Endothelial cell (in vitro differentiated cells): ENCODE measurements around the gene ADM5. TPM values are rescaled to one million over a fixed set of nuclear protein-coding genes. Genes with fewer than 3 reads are reported as not detected.

ENCODE experiments used
- DNase-seq: peaks from one replicate; pipeline ENCODE4 v3.0.0; 2021; ENCODE audit warnings: low spot score
- H3K27ac Mint-ChIP-seq: one replicate; pipeline ENCODE4 v1.8.0; 2021; ENCODE audit warnings: mixed read lengths, inconsistent platforms; ENCODE audit not compliant: unreplicated experiment
- H3K27me3 Mint-ChIP-seq: one replicate; pipeline ENCODE4 v1.8.0; 2021; ENCODE audit warnings: mild to moderate bottlenecking, moderate library complexity, mixed read lengths, inconsistent platforms; ENCODE audit not compliant: unreplicated experiment
- H3K36me3 Mint-ChIP-seq: one replicate; pipeline ENCODE4 v1.8.0; 2021; ENCODE audit warnings: mild to moderate bottlenecking, low read depth, mixed read lengths, inconsistent platforms; ENCODE audit not compliant: unreplicated experiment
- H3K4me1 Mint-ChIP-seq: one replicate; pipeline ENCODE4 v1.8.0; 2021; ENCODE audit warnings: mild to moderate bottlenecking, mixed read lengths, inconsistent platforms; ENCODE audit not compliant: unreplicated experiment
- H3K4me3 Mint-ChIP-seq: one replicate; pipeline ENCODE4 v1.8.0; 2021; ENCODE audit warnings: mild to moderate bottlenecking, mixed read lengths, inconsistent platforms; ENCODE audit not compliant: unreplicated experiment
- H3K9me3 Mint-ChIP-seq: one replicate; pipeline ENCODE4 v1.8.0; 2021; ENCODE audit warnings: mixed read lengths, inconsistent platforms; ENCODE audit not compliant: unreplicated experiment
- CTCF ChIP-seq: fragments of 200-600 bp; sonication (generic); IDR thresholded peaks from one replicate; pipeline ENCODE4 v1.5.0; 2021; ENCODE audit warnings: antibody characterized with exemption; ENCODE audit not compliant: unreplicated experiment
- microRNA-seq: library from miRNA; unstranded; fragments of <30 nt; microRNA quantifications from one replicate; pipeline ENCODE4, GENCODE V29; 2020; ENCODE audit not compliant: unreplicated experiment
- total RNA-seq: library from RNA; stranded (reverse); fragmentation: NEBNext Ultra II Directional; extraction: Animal tissue kit (Norgen Biotek cat#: 25700); gene quantifications from one replicate; pipeline ENCODE4 v1.2.1, GENCODE V29; 2021; ENCODE audit not compliant: unreplicated experiment

The ADM5 gene
- total RNA-seq, 1 donor from 2014 or later = 5.3 TPM

GRCh38 chr19:49727217-49728030, 38.0 kb downstream of the ADM5 start:
- Mint-ChIP-seq H3K36me3 (peaks cover 8% of the 10 kb centered on the region), H3K4me3 (no peak overlapping the region), H3K27me3 (peaks cover 4% of the 10 kb centered on the region), H3K9me3 (no peaks in the 10 kb centered on the region), H3K27ac (no peak overlapping the region), H3K4me1 (no peaks in the 10 kb centered on the region)
- TF ChIP-seq CTCF = no peak
- no peak for DNase-seq

- no peaks in the 10 kb centered on the region for H3K4me1 Mint-ChIP-seq
- DNase-seq = no peak
- H3K27ac Mint-ChIP-seq = no peak overlapping the region
- no peak overlapping the region for H3K4me3 Mint-ChIP-seq
- H3K36me3 Mint-ChIP-seq = peaks cover 8% of the 10 kb centered on the region
- H3K9me3 Mint-ChIP-seq = no peaks in the 10 kb centered on the region
- no peaks in the 10 kb centered on the region for H3K27me3 Mint-ChIP-seq
- TF ChIP-seq CTCF = no peak
Measured at GRCh38 chr19:49730166-49730565, 40.8 kb downstream of the ADM5 start.

- Mint-ChIP-seq H3K9me3 (no peaks in the 10 kb centered on the region), H3K4me1 (no peaks in the 10 kb centered on the region), H3K36me3 (peaks cover 5% of the 10 kb centered on the region), H3K27ac (no peak overlapping the region), H3K27me3 (peaks cover 5% of the 10 kb centered on the region), H3K4me3 (no peak overlapping the region)
- no peak for TF ChIP-seq CTCF
- no peak for DNase-seq
Measured at GRCh38 chr19:49738268-49738667, 48.9 kb downstream of the ADM5 start.

GRCh38 chr19:49739098-49739497, 49.7 kb downstream of the ADM5 start:
- Mint-ChIP-seq H3K9me3 (no peaks in the 10 kb centered on the region), H3K27me3 (peaks cover 5% of the 10 kb centered on the region), H3K27ac (no peak overlapping the region), H3K4me1 (no peaks in the 10 kb centered on the region), H3K4me3 (no peak overlapping the region), H3K36me3 (peaks cover 5% of the 10 kb centered on the region)
- DNase-seq = no peak
- no peak for TF ChIP-seq CTCF

GRCh38 chr19:49739933-49740332, 50.5 kb downstream of the ADM5 start:
- peaks cover 5% of the 10 kb centered on the region for H3K36me3 Mint-ChIP-seq
- H3K9me3 Mint-ChIP-seq = no peaks in the 10 kb centered on the region
- H3K4me1 Mint-ChIP-seq = no peaks in the 10 kb centered on the region
- H3K27ac Mint-ChIP-seq = no peak overlapping the region
- H3K27me3 Mint-ChIP-seq = peaks cover 5% of the 10 kb centered on the region
- TF ChIP-seq CTCF = no peak
- H3K4me3 Mint-ChIP-seq = no peak overlapping the region
- no peak for DNase-seq

Small RNAs within 50 kb of the gene (microRNA-seq; reads per million reads assigned to microRNA genes)
- gene MIR5088 = 1.3 reads per million, percentile 18 among the genes with 10 or more reads in this experiment

Other genes starting within 250 kb of the ADM5 start
- 0.92 TPM for gene SLC17A7, start 248.1 kb upstream of the ADM5 start, total RNA-seq
- gene PIH1D1, start 237.8 kb upstream of the ADM5 start, total RNA-seq = 78.8 TPM
- gene ALDH16A1, start 236.4 kb upstream of the ADM5 start, total RNA-seq = 49.6 TPM
- 1.4 TPM for gene FLT3LG, start 215.4 kb upstream of the ADM5 start, total RNA-seq
- gene RPL13A, start 202.0 kb upstream of the ADM5 start, total RNA-seq = 2,762 TPM
- 2,099 TPM for gene RPS11, start 193.2 kb upstream of the ADM5 start, total RNA-seq
- gene FCGRT, start 176.9 kb upstream of the ADM5 start, total RNA-seq = 127 TPM
- 19.4 TPM for gene RCN3, start 161.6 kb upstream of the ADM5 start, total RNA-seq
- gene NOSIP, start 109.0 kb upstream of the ADM5 start, total RNA-seq = 76.3 TPM
- 2.4 TPM for gene PRRG2, start 108.3 kb upstream of the ADM5 start, total RNA-seq
- 38.8 TPM for gene PRR12, start 98.4 kb upstream of the ADM5 start, total RNA-seq
- 23.9 TPM for gene RRAS, start 49.5 kb upstream of the ADM5 start, total RNA-seq
- 90.3 TPM for gene SCAF1, start 47.4 kb upstream of the ADM5 start, total RNA-seq
- 76.1 TPM for gene IRF3, start 23.7 kb upstream of the ADM5 start, total RNA-seq
- gene BCL2L12, start 23.7 kb upstream of the ADM5 start, total RNA-seq = 50.1 TPM
- gene PRMT1, start 12.3 kb upstream of the ADM5 start, total RNA-seq = 175 TPM
- gene CPT1C, start 1.5 kb downstream of the ADM5 start, total RNA-seq = 94.1 TPM
- gene TSKS, start 73.7 kb downstream of the ADM5 start, total RNA-seq = not detected
- 191 TPM for gene AP2A1, start 77.4 kb downstream of the ADM5 start, total RNA-seq
- 15.6 TPM for gene FUZ, start 123.7 kb downstream of the ADM5 start, total RNA-seq
- 117 TPM for gene MED25, start 128.7 kb downstream of the ADM5 start, total RNA-seq
- gene PTOV1, start 161.6 kb downstream of the ADM5 start, total RNA-seq = 231 TPM
- 96.0 TPM for gene PNKP, start 178.0 kb downstream of the ADM5 start, total RNA-seq
- 48.2 TPM for gene AKT1S1, start 187.8 kb downstream of the ADM5 start, total RNA-seq
- gene TBC1D17, start 188.1 kb downstream of the ADM5 start, total RNA-seq = 36.8 TPM
- gene IL4I1, start 207.3 kb downstream of the ADM5 start, total RNA-seq = 0.90 TPM
- 15.8 TPM for gene ATF5, start 239.6 kb downstream of the ADM5 start, total RNA-seq
- gene NUP62, start 239.9 kb downstream of the ADM5 start, total RNA-seq = 60.9 TPM